HG03571 (cell line): ENCODE data around the gene RFPL4A.

ENCODE experiments used
- ATAC-seq: cut with Tn5 transposase; IDR thresholded peaks from one replicate; pipeline ENCODE4 v1.9.1; 2021; ENCODE audit not compliant: unreplicated experiment

The RFPL4A gene

DNA sequence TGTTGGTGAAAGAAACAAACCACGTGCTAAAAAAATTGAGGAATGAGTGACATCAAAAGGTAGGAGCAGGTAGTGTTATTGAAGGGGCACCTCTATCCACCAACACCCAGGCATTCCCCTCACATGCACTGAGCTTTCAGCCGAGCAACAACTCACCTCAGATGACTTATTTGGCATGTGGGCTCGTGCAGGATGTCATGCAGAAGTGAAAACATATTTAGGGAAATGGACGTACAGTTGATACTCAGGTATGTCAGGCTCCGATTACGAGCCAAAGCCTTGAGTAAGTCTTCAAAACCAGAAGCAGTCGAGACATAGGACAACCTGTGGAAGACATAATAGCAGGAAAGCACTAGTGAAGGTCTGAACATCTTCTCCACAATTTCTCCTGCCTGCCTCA, 42.5 kb downstream of the RFPL4A start:
- no peak for ATAC-seq

DNA sequence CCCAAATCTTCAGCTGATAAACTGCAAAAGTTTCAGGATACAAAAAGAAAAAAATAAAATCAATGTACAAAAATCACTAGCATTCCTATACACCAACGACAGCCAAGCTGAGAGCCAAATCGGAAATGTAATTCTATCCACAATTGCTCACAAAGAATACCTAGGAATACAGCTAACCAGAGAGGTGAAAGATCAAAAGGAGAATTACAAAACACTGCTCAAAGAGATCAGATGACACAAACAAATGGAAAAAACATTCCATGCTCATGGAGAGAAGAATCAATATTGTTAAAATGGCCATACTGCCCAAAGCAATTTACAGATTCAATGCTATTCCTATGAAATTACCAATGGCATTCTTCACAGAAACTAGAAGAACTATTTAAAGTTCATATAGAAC, 43.4 kb downstream of the RFPL4A start:
- ATAC-seq, result no peak

GRCh38 chr19:55809381-55810058, 50.6 kb downstream of the RFPL4A start:
- no peak for ATAC-seq

- no peak for ATAC-seq
These were observed 52.4 kb downstream of the RFPL4A start for GRCh38 chr19:55811340-55811739.

GRCh38 chr19:55812449-55812848, 53.6 kb downstream of the RFPL4A start:
- no peak for ATAC-seq
